CD4-positive, alpha-beta T cell treated with Interleukin-10 for 1 hour (primary cell): ENCODE results near the gene OR2B2.

Experiments
- DNase-seq: peaks from one replicate; pipeline ENCODE4 v3.0.0-alpha.2; 2020

Gene OR2B2

DNA sequence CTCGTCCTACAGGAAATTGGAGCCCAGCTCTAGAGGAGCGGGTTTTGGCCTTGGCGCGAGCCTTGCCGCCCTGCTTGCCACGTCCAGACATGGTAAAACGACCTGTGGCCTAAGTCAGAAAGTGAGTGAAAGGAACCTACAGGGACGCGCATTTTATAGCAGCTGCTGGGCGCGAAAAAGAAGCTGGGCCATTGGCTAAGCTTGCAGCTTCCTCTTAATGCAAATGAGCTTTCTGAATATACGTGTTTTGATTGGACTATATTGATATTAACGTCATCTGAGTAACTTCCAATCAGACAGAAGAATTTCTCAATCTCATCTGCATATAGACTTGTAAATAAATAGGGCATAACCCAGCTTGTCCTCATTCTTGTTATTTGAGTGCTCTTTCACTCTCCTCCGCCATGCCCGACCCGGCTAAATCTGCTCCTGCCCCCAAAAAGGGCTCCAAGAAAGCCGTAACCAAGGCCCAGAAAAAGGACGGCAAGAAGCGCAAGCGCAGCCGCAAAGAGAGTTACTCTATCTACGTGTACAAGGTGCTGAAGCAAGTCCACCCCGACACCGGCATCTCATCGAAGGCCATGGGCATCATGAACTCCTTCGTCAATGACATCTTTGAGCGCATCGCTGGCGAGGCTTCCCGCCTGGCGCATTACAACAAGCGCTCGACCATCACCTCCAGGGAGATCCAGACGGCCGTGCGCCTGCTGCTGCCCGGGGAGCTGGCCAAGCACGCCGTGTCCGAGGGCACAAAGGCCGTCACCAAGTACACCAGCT, 18.9 kb downstream of the OR2B2 start:
- peak; percentile 95 for DNase-seq

- DNase-seq: no peak
These were observed 19.5 kb downstream of the OR2B2 start for GRCh38 chr6:27892649-27893058.

- DNase-seq: no peak
These were observed 20.8 kb downstream of the OR2B2 start for GRCh38 chr6:27891320-27891875.

DNA sequence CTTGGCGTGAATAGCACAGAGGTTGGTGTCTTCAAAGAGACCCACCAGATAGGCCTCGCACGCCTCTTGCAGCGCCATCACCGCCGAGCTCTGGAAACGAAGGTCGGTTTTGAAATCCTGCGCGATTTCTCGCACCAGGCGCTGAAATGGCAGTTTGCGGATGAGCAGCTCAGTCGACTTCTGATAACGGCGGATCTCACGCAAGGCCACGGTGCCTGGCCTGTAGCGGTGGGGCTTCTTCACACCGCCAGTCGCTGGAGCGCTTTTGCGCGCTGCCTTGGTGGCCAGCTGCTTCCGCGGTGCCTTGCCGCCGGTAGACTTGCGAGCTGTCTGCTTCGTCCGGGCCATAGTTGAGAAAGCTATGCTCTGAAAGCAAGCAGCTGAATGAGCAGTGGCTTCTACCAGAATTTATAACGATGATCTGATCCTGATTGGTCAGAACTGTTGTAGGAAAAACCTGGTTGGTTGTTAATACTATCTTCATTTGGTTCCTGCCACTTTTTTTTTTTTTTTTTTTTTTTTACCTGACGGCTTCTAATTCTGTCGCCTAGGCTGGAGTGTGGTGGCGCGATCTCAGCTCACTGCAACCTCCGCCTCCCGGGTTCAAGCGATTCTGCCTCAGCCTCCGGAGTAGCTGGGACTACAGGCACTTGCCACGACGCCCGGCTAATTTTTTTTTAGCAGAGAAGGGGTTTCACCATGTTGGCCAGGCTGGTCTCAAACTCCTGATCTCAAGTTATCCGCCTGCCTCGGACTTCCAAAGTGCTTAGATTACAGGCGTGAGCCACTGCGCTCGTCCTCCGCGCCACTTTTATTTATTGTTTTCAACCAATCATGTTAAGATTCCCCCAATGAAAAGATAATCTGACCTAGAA, 21.5 kb downstream of the OR2B2 start:
- DNase-seq: peak; percentile 93

- peak; percentile 11 for DNase-seq
These were observed 22.4 kb downstream of the OR2B2 start for GRCh38 chr6:27889628-27890444.

GRCh38 chr6:27889275-27889627, 22.9 kb downstream of the OR2B2 start:
- no peak for DNase-seq

GRCh38 chr6:27888566-27888965, 23.6 kb downstream of the OR2B2 start:
- DNase-seq: no peak

DNA sequence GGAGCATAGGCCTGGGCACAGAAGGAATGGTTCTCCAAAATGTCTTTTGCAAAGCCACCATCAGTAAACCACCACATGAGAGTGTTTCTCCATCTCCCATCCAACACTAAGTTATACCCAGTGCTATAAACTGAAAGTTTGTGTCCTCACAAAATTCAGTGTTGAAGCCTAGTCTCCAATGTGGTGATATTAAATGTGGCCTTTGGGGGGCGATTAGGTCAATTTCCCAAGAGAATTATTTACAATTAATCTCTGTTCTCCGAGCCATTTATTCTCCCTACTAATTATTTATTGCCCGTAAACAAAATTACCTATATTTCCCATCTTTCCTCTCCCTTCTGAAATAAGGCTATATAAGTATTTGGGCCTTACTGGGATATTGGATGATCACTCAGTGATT, 26.1 kb downstream of the OR2B2 start:
- DNase-seq: no peak

DNA sequence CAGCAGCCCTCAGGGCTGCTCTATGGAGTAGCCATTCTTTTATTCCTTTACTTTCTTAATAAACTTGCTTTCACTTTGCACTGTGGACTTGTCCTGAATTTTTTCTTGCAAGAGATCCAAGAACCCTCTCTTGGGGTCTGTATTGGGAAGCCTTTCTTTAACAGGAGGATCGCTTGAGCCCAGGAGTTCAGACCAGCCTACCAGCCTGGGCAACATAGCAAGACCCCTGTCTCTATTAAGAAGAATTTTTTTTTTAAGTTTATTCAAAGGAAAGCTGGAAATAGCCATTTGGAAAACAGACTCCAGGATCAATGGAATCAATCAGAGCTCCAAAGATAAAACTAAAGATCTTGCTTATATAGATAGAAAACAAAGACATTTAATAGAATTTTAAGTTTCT, 29.1 kb downstream of the OR2B2 start:
- no peak for DNase-seq

GRCh38 chr6:27882624-27883023, 29.6 kb downstream of the OR2B2 start:
- DNase-seq: no peak

GRCh38 chr6:27879837-27880236, 32.4 kb downstream of the OR2B2 start:
- DNase-seq: no peak

- DNase-seq: no peak
These were observed 38.2 kb downstream of the OR2B2 start for GRCh38 chr6:27874016-27874415.

GRCh38 chr6:27873021-27873940, 38.9 kb downstream of the OR2B2 start:
- peak; percentile 86 for DNase-seq

DNA sequence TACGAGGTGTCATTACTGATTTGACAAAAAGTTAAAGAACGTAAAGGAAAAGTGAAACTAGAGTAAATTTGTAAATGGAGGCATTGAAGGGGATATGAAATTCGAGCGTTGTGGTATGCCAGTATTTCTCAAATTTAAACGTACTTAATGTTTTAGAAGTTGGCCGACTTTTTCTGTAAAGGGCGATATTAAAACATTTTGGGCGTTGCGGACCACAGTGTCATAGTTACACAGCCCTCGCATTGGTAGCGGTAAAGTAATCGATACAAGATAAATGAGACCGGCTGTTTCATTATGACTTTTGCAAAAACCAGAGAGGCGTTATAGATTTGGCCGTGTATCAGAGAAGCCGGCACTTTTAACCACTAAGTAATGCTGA, 39.6 kb downstream of the OR2B2 start:
- DNase-seq: no peak

DNA sequence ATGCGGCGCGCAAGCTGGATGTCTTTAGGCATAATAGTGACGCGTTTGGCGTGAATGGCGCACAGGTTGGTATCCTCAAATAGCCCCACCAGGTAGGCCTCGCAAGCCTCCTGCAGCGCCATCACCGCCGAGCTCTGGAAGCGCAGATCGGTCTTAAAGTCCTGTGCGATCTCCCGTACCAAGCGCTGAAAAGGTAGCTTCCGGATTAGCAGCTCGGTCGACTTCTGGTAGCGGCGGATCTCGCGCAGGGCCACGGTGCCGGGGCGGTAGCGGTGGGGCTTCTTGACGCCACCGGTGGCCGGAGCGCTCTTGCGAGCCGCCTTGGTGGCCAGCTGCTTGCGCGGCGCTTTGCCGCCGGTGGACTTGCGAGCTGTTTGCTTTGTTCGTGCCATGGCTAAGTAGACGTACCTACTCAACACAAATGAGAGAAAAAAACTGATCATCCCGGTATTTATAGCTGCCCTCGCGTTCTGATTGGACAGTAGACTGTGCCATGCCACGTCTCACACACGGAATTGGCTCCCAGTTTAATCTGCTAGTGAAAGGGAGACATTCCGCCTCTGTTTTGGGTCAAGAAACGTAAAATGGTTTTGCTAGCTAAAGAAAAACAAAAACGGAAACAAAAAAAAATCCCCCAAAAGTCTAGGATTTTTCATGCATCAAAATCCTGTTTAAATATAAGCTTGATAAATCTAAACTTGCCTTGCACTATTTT, 40.1 kb downstream of the OR2B2 start:
- DNase-seq: peak; percentile 97

- no peak for DNase-seq
These were observed 41.8 kb downstream of the OR2B2 start for GRCh38 chr6:27870291-27870870.

- DNase-seq: no peak
These were observed 43.9 kb downstream of the OR2B2 start for GRCh38 chr6:27868311-27868710.

DNA sequence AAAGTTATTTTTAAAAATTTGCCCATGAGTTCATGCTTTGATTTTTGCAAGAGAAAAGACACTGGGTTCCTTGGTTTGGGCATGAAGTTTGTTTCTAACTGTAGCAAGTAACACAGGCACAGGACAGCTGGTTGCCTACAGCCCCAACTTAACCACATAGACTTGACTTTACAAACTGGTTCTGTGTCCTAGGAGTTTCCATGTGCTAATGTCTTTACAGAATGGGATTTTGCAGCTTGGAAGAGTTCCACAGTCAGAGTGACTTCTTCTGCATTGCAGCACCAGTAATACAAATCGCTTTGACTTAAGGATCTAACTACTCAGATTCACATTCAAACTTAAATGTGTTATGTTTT, 44.3 kb downstream of the OR2B2 start:
- DNase-seq: peak; percentile 6

DNA sequence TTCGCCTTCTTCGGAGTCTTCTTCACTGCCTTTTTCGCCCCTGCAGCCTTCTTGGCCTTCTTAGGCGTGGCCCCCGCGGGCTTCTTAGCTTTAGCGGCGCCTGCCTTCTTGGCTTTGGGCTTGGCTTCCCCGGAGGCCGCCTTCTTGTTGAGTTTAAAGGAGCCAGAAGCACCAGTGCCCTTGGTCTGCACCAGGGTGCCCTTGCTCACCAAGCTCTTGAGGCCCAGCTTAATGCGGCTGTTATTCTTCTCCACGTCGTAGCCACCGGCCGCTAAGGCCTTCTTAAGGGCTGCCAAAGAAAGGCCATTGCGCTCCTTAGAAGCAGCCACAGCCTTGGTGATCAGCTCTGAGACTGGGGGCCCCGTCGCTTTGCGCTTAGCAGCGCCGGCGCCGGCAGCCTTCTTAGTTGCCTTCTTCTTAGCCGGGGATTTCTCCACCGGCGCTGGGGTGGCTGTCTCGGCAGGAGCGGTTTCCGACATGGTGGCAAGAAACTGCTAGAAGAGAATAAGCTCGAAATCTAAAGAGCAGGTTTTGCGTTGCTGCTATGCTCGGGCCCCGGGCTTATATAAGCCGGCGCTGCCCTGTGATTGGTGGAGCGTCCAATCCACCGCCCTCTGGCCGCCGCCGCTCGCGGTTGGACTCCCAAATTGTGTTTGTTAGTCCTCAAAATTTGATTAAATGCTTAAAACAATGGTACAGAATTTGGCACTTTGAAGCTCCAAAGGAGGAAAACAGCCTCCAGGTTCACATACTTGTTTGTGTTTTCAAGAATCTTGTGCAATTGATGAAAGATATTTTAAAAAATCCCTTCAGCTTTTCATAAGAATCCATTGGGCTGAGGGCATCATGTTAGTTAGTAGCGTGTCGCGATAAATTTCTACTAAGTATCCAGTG, 44.9 kb downstream of the OR2B2 start:
- peak; percentile 88 for DNase-seq
